OCI-LY7 (cell line): ENCODE measurements around the gene SNPH. TPM values are rescaled to one million over a fixed set of nuclear protein-coding genes. Genes with fewer than 3 reads are reported as not detected.

Experiments used
- total RNA-seq, 2 experiments: library from RNA; depleted of rRNA in 1 of 2; stranded (reverse); fragments of >200 nt in 1 of 2; shearing (Covaris generic) in 1 of 2; gene quantifications; 2 replicates each; pipeline ENCODE4 v1.2.3, GENCODE V29; 2014 to 2022

SNPH gene
- total RNA-seq, 2 experiments from 2014 or later: not detected

Other genes with a start within 250 kb of the SNPH start
- gene PSMF1, start 147.7 kb upstream of the SNPH start, total RNA-seq (2014; rRNA removed; shearing (Covaris generic)): 31.7 and 34.7 TPM in 2 replicates
- gene PSMF1, start 147.7 kb upstream of the SNPH start, total RNA-seq (2022): 118 and 132 TPM in 2 replicates
- not detected in 2 replicates for gene TMEM74B, start 81.3 kb upstream of the SNPH start, total RNA-seq (2014; rRNA removed; shearing (Covaris generic))
- gene TMEM74B, start 81.3 kb upstream of the SNPH start, total RNA-seq (2022): not detected in 2 replicates
- gene C20orf202, start 62.8 kb upstream of the SNPH start, total RNA-seq (2014; rRNA removed; shearing (Covaris generic)): not detected in 2 replicates
- not detected in 2 replicates for gene C20orf202, start 62.8 kb upstream of the SNPH start, total RNA-seq (2022)
- gene RAD21L1, start 40.2 kb upstream of the SNPH start, total RNA-seq (2014; rRNA removed; shearing (Covaris generic)): not detected in 2 replicates
- not detected in 2 replicates for gene RAD21L1, start 40.2 kb upstream of the SNPH start, total RNA-seq (2022)
- 1.8 and 2.8 TPM in 2 replicates for gene SDCBP2, start 62.8 kb downstream of the SNPH start, total RNA-seq (2014; rRNA removed; shearing (Covaris generic))
- 2.5 and 2.6 TPM in 2 replicates for gene SDCBP2, start 62.8 kb downstream of the SNPH start, total RNA-seq (2022)
- gene FKBP1A, start 126.8 kb downstream of the SNPH start, total RNA-seq (2014; rRNA removed; shearing (Covaris generic)): 83.2 and 99.0 TPM in 2 replicates
- gene FKBP1A, start 126.8 kb downstream of the SNPH start, total RNA-seq (2022): 218 and 230 TPM in 2 replicates
- 40.2 and 49.6 TPM in 2 replicates for gene NSFL1C, start 200.6 kb downstream of the SNPH start, total RNA-seq (2014; rRNA removed; shearing (Covaris generic))
- 77.1 and 80.0 TPM in 2 replicates for gene NSFL1C, start 200.6 kb downstream of the SNPH start, total RNA-seq (2022)
- not detected in 2 replicates for gene SIRPB2, start 225.1 kb downstream of the SNPH start, total RNA-seq (2014; rRNA removed; shearing (Covaris generic))
- not detected in 2 replicates for gene SIRPB2, start 225.1 kb downstream of the SNPH start, total RNA-seq (2022)